SK-N-SH (cell line): ENCODE results near the gene FHOD3. TPM values are rescaled to one million over a fixed set of nuclear protein-coding genes. Genes with fewer than 3 reads are reported as not detected.

Source experiments
- CTCF ChIA-PET: fragments of 300-600, 350-600 bp; formaldehyde crosslinking; extraction: SDS; loops from one replicate; lab custom pipeline; 2021; lab: Yijun Ruan, JAX
- POLR2A ChIA-PET: fragments of 350-600 bp; sonication (Branson Sonifier 250); formaldehyde crosslinking; extraction: SDS; loops from one replicate; lab custom pipeline; 2020; ENCODE audit warnings: antibody characterized with exemption, inconsistent platforms; lab: Yijun Ruan, JAX
- DNase-seq: peaks from one replicate; pipeline ENCODE4 v3.0.0; 2012
- H2AFZ ChIP-seq: fragments of 200-600 bp; sonication (generic); 2 replicates; pipeline ENCODE4 v1.8.1; 2016; ENCODE audit warnings: antibody characterized with exemption, mild to moderate bottlenecking, low read depth
- H3F3A ChIP-seq: fragments of 200-600 bp; sonication (generic); replicated peaks from 2 replicates; pipeline ENCODE3; 2016; ENCODE audit warnings: antibody characterized with exemption, mild to moderate bottlenecking; ENCODE audit not compliant: insufficient read depth
- H3K27ac ChIP-seq, 2 experiments: fragments of 200-500 bp in 1 of 2; fragments of 200-600 bp in 1 of 2; sonication (Bioruptor generic) in 1 of 2; sonication (generic), shearing (Covaris generic) in 1 of 2; 2 replicates each; pipeline versions ENCODE4 v1.5.1 to v1.6.1; 2014 to 2016; ENCODE audit warnings: low read depth in 2 of 2, inconsistent platforms in 1 of 2, low read length in 1 of 2, mild to moderate bottlenecking in 1 of 2, mixed read lengths in 1 of 2
- H3K27me3 ChIP-seq: fragments of 200-600 bp; sonication (generic), shearing (Covaris generic); 2 replicates; pipeline ENCODE4 v1.6.1; 2016; ENCODE audit warnings: mixed run types; ENCODE audit not compliant: insufficient read depth
- H3K36me3 ChIP-seq, 2 experiments: fragments of 200-500 bp in 1 of 2; fragments of 200-600 bp in 1 of 2; sonication (Bioruptor generic) in 1 of 2; sonication (generic) in 1 of 2; replicated peaks in 1 of 2; 2 replicates each; pipeline versions ENCODE3 to v1.5.1; 2014 to 2016; ENCODE audit warnings: low read length in 1 of 2, mild to moderate bottlenecking in 1 of 2; ENCODE audit not compliant: insufficient read depth in 2 of 2, control insufficient read depth in 1 of 2
- H3K4me1 ChIP-seq, 2 experiments: fragments of 200-500 bp in 1 of 2; fragments of 200-600 bp in 1 of 2; sonication (Bioruptor generic) in 1 of 2; sonication (generic), shearing (Covaris generic) in 1 of 2; 2 replicates each; pipeline versions ENCODE4 v1.5.1 to v1.6.1; 2014 to 2016; ENCODE audit warnings: low read depth in 1 of 2, low read length in 1 of 2, mixed run types in 1 of 2; ENCODE audit not compliant: insufficient read depth in 2 of 2, control insufficient read depth in 1 of 2
- H3K4me2 ChIP-seq: fragments of 200-600 bp; sonication (generic), shearing (Covaris generic); 2 replicates; pipeline ENCODE4 v1.6.1; 2017; ENCODE audit warnings: mixed run types
- H3K4me3 ChIP-seq, 2 experiments: fragments of 200-500 bp in 1 of 2; fragments of 200-600 bp in 1 of 2; sonication (Bioruptor generic) in 1 of 2; sonication (generic), shearing (Covaris generic) in 1 of 2; 2 replicates each; pipeline versions ENCODE4 v1.5.1 to v1.8.1; 2014 to 2016; ENCODE audit warnings: low read depth in 2 of 2, inconsistent platforms in 1 of 2, low read length in 1 of 2, mild to moderate bottlenecking in 1 of 2, mixed read lengths in 1 of 2, moderate library complexity in 1 of 2
- H3K79me2 ChIP-seq: fragments of 200-600 bp; sonication (generic); 2 replicates; pipeline ENCODE4 v1.8.1; 2017; ENCODE audit warnings: mild to moderate bottlenecking; ENCODE audit not compliant: insufficient read depth
- H3K9ac ChIP-seq: fragments of 200-600 bp; sonication (generic); 2 replicates; pipeline ENCODE4 v1.6.1; 2017; ENCODE audit warnings: mixed run types
- H3K9me2 ChIP-seq: fragments of 200-600 bp; sonication (generic); 2 replicates; pipeline ENCODE4 v1.6.1; 2017; ENCODE audit warnings: mixed run types
- H3K9me3 ChIP-seq: fragments of 200-600 bp; sonication (generic); 2 replicates; pipeline ENCODE4 v1.6.1; 2017; ENCODE audit warnings: mixed run types, mild to moderate bottlenecking, moderate library complexity
- H4K20me1 ChIP-seq: fragments of 200-600 bp; sonication (generic); 2 replicates; pipeline ENCODE4 v1.6.1; 2017; ENCODE audit warnings: mild to moderate bottlenecking, mixed run types; ENCODE audit not compliant: insufficient read depth
- GATA2 ChIP-seq: sonication (generic); formaldehyde crosslinking; IDR thresholded peaks from 2 replicates; pipeline ENCODE4 v1.5.0; 2020; ENCODE audit warnings: mild to moderate bottlenecking, missing genetic modification reagents
- MEF2A ChIP-seq: IDR thresholded peaks from 2 replicates; pipeline ENCODE4 v1.4.0; 2012; ENCODE audit warnings: low read depth, borderline replicate concordance
- NFIC ChIP-seq: IDR thresholded peaks from 2 replicates; pipeline ENCODE4 v1.4.0; 2012; ENCODE audit warnings: borderline replicate concordance
- TEAD4 ChIP-seq: IDR thresholded peaks from 2 replicates; pipeline ENCODE4 v1.4.0; 2012; ENCODE audit warnings: mild to moderate bottlenecking, borderline replicate concordance; ENCODE audit not compliant: insufficient read depth
- WGBS: methylation state at CpG from one replicate; pipeline ENCODE4 v1.1.6; 2017; ENCODE audit warnings: low lambda C conversion rate; 5-methylcytosine and 5-hydroxymethylcytosine counted together
- polyA plus RNA-seq, 3 experiments: library from polyadenylated mRNA; depleted of rRNA; stranded (reverse); fragments of >200 nt; gene quantifications; 2 replicates each; pipeline ENCODE4 v1.2.3, GENCODE V29; 2012
- TF ChIP-seq, protein P1 (sequence below): fragments of 150-350 bp; IDR thresholded peaks from 2 replicates; pipeline ENCODE4 v1.6.1; 2016; ENCODE audit warnings: mild to moderate bottlenecking, low read depth, low read length
- TF ChIP-seq, protein P2 (sequence below): IDR thresholded peaks from 2 replicates; pipeline ENCODE4 v1.6.1; 2012; ENCODE audit warnings: mild to moderate bottlenecking, low read depth, low read length, moderate library complexity

The FHOD3 gene
- polyA plus RNA-seq, 1 of the 3 experiments (the other 2 are of a cell fraction): 10.9 TPM

DNA sequence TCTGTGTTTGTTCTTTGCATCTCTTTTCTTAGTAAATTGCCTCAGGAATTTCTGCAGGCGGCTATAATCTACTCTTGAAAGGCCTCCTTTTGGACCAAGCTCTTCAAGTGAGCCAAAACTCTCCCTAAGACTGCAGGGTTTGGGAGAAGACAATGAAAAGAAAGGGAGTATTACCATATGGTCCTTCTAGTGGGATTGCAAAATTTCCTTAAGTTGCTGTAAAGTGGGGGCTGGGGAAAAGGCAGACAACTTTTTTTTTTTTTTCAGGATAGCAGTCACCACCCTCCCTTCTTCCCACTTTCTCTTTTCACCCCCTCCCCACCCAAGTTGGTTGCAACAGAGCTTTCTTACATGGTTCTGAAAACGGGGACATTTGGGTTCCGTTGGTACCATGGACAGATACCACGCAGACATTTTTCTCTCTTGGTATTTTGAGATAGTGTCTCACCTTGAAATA is 183.7 kb downstream of the FHOD3 start:
- CTCF ChIA-PET: interaction anchor here (0.8 kb wide), 1 partner anchor 1278 kb away, joined by 3 read pairs; no protein-coding TSS in a partner anchor

DNA sequence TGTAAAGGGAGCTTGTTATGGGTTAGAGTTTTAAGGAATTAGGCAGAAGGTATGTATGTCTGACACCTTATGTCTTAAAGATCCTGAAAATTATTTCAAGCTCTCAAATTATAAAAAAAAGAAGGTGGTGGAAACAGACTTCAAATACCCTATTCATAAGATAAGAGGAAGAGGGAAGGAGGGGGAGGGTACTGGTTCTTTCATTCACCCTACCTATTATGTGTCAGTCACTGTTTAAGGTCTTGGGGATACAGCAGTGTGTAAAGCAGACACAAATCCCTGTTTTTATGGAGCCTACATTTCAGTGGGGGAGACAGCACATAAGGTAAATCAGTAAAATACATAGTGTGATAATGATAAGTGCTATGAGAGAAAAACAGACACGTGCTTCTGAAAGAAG is 184.4 kb downstream of the FHOD3 start:
- 52% methylated on average over 1 of the region's 1 CpG for WGBS
- Histone ChIP-seq H3K79me2 (no peaks in the 10 kb centered on the region), H3K27ac (no peak overlapping the region), H3K9me2 (no peaks in the 10 kb centered on the region), H3F3A (no peaks in the 10 kb centered on the region), H3K4me2 (no peak overlapping the region), H3K36me3 (no peaks in the 10 kb centered on the region), H3K9ac (no peak overlapping the region), H3K4me1 (peaks cover 0 to 6% of the 10 kb centered on the region in 2 experiments; a peak in 1 of 4 replicates), H3K27me3 (no peaks in the 10 kb centered on the region), H3K4me3 (no peak overlapping the region), H4K20me1 (no peaks in the 10 kb centered on the region), H3K9me3 (no peaks in the 10 kb centered on the region), H2AFZ (no peak overlapping the region)
- ChIA-PET POLR2A (no interaction called here), CTCF (no interaction called here)
- no peak for DNase-seq
- TF ChIP-seq, protein P1, sequence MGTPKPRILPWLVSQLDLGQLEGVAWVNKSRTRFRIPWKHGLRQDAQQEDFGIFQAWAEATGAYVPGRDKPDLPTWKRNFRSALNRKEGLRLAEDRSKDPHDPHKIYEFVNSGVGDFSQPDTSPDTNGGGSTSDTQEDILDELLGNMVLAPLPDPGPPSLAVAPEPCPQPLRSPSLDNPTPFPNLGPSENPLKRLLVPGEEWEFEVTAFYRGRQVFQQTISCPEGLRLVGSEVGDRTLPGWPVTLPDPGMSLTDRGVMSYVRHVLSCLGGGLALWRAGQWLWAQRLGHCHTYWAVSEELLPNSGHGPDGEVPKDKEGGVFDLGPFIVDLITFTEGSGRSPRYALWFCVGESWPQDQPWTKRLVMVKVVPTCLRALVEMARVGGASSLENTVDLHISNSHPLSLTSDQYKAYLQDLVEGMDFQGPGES: no peak
- TF ChIP-seq NFIC (no peak), MEF2A (no peak)

More for the DNA sequence above, 183.7 kb downstream of the FHOD3 start:
- H3K36me3 ChIP-seq: no peaks in the 10 kb centered on the region
- H3K79me2 ChIP-seq: no peaks in the 10 kb centered on the region
- H3K27me3 ChIP-seq: no peaks in the 10 kb centered on the region
- no peak overlapping the region for H3K27ac ChIP-seq
- peaks cover 0 to 6% of the 10 kb centered on the region in 2 experiments; a peak in 1 of 4 replicates for H3K4me1 ChIP-seq
- no peaks in the 10 kb centered on the region for H3F3A ChIP-seq
- H3K9me3 ChIP-seq: no peaks in the 10 kb centered on the region
- H3K9me2 ChIP-seq: no peaks in the 10 kb centered on the region
- WGBS: 82% methylated on average over 4 of the region's 4 CpGs
- H2AFZ ChIP-seq: no peak overlapping the region
- POLR2A ChIA-PET: interaction anchor here (0.6 kb wide), 1 partner anchor 41 kb away, joined by 3 read pairs; no protein-coding TSS in a partner anchor
- TF ChIP-seq TEAD4: no peak
- TF ChIP-seq, protein P2, sequence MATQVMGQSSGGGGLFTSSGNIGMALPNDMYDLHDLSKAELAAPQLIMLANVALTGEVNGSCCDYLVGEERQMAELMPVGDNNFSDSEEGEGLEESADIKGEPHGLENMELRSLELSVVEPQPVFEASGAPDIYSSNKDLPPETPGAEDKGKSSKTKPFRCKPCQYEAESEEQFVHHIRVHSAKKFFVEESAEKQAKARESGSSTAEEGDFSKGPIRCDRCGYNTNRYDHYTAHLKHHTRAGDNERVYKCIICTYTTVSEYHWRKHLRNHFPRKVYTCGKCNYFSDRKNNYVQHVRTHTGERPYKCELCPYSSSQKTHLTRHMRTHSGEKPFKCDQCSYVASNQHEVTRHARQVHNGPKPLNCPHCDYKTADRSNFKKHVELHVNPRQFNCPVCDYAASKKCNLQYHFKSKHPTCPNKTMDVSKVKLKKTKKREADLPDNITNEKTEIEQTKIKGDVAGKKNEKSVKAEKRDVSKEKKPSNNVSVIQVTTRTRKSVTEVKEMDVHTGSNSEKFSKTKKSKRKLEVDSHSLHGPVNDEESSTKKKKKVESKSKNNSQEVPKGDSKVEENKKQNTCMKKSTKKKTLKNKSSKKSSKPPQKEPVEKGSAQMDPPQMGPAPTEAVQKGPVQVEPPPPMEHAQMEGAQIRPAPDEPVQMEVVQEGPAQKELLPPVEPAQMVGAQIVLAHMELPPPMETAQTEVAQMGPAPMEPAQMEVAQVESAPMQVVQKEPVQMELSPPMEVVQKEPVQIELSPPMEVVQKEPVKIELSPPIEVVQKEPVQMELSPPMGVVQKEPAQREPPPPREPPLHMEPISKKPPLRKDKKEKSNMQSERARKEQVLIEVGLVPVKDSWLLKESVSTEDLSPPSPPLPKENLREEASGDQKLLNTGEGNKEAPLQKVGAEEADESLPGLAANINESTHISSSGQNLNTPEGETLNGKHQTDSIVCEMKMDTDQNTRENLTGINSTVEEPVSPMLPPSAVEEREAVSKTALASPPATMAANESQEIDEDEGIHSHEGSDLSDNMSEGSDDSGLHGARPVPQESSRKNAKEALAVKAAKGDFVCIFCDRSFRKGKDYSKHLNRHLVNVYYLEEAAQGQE: peak; percentile 86
- no peak for TF ChIP-seq GATA2
- no peak for TF ChIP-seq NFIC
- H3K4me2 ChIP-seq: no peak overlapping the region
- no peaks in the 10 kb centered on the region for H4K20me1 ChIP-seq
- no peak overlapping the region for H3K9ac ChIP-seq
- DNase-seq: no peak
- no peak overlapping the region for H3K4me3 ChIP-seq
